GM18505 (cell line): ENCODE data around the gene ST6GAL1.
"Not testable (repeated sequence)": the region's sequence is repeated elsewhere in the genome, so short reads cannot be mapped to it uniquely, and the experiment has no call there.

ENCODE experiments used
- ATAC-seq: cut with Tn5 transposase; IDR thresholded peaks from one replicate; pipeline ENCODE4 v1.9.1; 2021; ENCODE audit not compliant: unreplicated experiment
- POLR2A ChIP-seq: IDR thresholded peaks from 4 replicates; pipeline ENCODE4 v1.6.1; 2011; ENCODE audit warnings: borderline replicate concordance; ENCODE audit not compliant: insufficient read depth, insufficient read length; ENCODE audit errors: extremely low read depth

Gene ST6GAL1

GRCh38 chr3:186902154-186902553, 28.2 kb upstream of the ST6GAL1 start:
- TF ChIP-seq POLR2A, result no peak
- no peak for ATAC-seq

- TF ChIP-seq POLR2A, result no peak
These were observed 27.6 kb upstream of the ST6GAL1 start for GRCh38 chr3:186902713-186903112.

GRCh38 chr3:186903676-186904075, 26.6 kb upstream of the ST6GAL1 start:
- not testable (repeated sequence) for ATAC-seq

More at GRCh38 chr3:186902713-186903112, 27.6 kb upstream of the ST6GAL1 start:
- ATAC-seq, result no peak

- ATAC-seq, result not testable (repeated sequence)
These were observed 23.3 kb upstream of the ST6GAL1 start for GRCh38 chr3:186907075-186907474.

GRCh38 chr3:186909078-186909853, 21.1 kb upstream of the ST6GAL1 start:
- no peak for ATAC-seq
- TF ChIP-seq POLR2A, result no peak

GRCh38 chr3:186915806-186916796, 14.2 kb upstream of the ST6GAL1 start:
- no peak for TF ChIP-seq POLR2A
- ATAC-seq, result no peak

GRCh38 chr3:186917512-186918312, 12.6 kb upstream of the ST6GAL1 start:
- ATAC-seq, result no peak
- no peak for TF ChIP-seq POLR2A

- no peak for ATAC-seq
- no peak for TF ChIP-seq POLR2A
These were observed 10.0 kb upstream of the ST6GAL1 start for GRCh38 chr3:186920301-186920700.

GRCh38 chr3:186920796-186921195, 9.5 kb upstream of the ST6GAL1 start:
- no peak for ATAC-seq

GRCh38 chr3:186921578-186921977, 8.7 kb upstream of the ST6GAL1 start:
- ATAC-seq, result no peak

More at GRCh38 chr3:186920796-186921195, 9.5 kb upstream of the ST6GAL1 start:
- TF ChIP-seq POLR2A, result no peak

GRCh38 chr3:186922224-186922623, 8.1 kb upstream of the ST6GAL1 start:
- no peak for ATAC-seq
- no peak for TF ChIP-seq POLR2A

More at GRCh38 chr3:186921578-186921977, 8.7 kb upstream of the ST6GAL1 start:
- no peak for TF ChIP-seq POLR2A

- no peak for TF ChIP-seq POLR2A
These were observed 7.5 kb upstream of the ST6GAL1 start for GRCh38 chr3:186922790-186923189.

GRCh38 chr3:186923241-186923640, 7.1 kb upstream of the ST6GAL1 start:
- TF ChIP-seq POLR2A, result no peak

More at GRCh38 chr3:186922790-186923189, 7.5 kb upstream of the ST6GAL1 start:
- no peak for ATAC-seq

GRCh38 chr3:186925826-186926225, 4.5 kb upstream of the ST6GAL1 start:
- TF ChIP-seq POLR2A, result no peak
- no peak for ATAC-seq

More at GRCh38 chr3:186923241-186923640, 7.1 kb upstream of the ST6GAL1 start:
- no peak for ATAC-seq
